Activated CD4-positive, alpha-beta T cell treated with anti-CD3 and anti-CD28 coated beads, Interleukin-2, amount 50 U/mL, for 48 hours (primary cell): Measurements from ENCODE around the gene SLC5A10.
"Not testable (repeated sequence)": the region's sequence is repeated elsewhere in the genome, so short reads cannot be mapped to it uniquely, and the experiment has no call there.

ENCODE experiments used
- DNase-seq, 2 experiments: peaks; one replicate each; pipeline ENCODE4 v3.0.0-alpha.2; 2020

Gene SLC5A10

DNA sequence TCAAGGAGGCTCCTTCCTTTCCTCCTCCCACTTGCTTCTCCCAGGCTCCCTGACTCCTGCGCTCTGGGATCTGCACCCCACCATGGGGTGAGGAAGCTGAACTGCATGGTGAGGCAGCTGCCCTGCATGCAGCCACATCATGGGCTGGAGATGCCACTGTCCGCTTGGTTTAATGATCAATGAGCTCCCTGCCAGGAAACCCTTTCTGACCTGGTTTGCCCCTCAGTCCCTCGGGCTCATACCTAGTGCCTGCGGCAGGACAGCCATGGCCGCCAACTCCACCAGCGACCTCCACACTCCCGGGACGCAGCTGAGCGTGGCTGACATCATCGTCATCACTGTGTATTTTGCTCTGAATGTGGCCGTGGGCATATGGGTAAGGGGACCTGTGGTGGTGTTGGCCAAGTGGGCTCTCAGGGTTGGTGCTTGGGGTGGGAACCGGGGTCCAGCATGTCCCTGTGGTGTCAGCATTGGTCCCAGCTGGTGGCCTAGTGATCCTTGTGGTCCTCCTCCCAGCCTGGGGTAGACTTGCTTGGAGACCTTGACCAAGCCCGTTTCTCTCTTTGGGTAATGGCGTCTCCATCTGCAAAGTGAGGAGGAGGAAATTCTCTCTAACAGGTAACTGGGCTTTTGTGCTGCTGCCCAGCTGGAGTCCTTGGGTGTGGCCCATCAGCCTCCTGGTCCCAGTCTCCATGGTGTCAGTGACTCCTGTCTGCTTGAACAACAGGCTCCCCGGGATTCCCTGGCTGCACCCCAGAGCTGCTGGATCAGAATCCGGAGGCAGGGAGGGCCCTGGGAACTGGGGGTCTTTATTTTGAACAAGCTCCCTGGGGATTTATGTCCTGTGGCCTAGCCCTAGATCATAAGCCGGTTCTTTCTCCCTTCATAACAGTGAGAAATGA lies at the start of gene SLC5A10:
SLC5A10 (plus strand) TSS at position 225 of the 902 bp plus-strand sequence; CDS start at position 266, 41 bp downstream.
- no peak for DNase-seq

DNA sequence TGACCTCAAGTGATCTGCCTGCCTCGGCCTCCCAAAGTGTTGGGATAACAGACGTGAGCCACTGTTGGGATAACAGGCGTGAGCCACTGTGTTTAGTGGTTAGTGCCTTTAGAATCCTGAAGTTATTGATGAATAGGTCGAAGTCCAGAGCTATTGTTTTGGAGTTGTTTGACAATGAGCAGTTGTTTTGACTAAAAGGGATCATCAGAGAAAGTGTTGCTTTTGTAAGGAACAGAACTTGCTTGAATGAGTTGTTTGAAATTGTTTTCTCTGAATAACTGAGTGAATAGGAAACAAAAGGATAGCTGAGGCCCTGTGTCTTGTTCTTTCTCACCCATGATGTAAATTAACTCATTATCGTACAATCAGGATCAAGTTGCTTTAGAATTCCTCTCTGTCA lies 47.5 kb upstream of the SLC5A10 start:
- DNase-seq: no peak

DNA sequence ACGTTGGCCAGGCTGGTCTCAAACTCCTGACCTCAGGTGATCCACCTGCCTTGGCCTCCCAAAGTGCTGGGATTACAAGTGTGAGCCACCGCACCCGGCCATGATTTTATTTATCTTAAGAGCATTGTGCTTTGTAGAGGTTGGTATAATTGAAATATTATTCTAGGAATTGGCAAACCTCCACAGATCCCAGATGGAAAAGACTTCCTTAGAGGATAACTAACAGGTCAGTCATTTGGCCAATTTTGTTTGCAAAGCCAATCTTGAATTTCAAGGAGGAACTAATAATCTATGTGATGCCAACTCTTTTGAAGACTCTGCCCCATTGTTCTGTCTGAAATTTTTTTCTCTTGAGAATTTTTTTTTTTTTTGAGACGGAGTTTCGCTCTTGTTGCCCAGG lies 46.7 kb upstream of the SLC5A10 start:
- DNase-seq: no peak

DNA sequence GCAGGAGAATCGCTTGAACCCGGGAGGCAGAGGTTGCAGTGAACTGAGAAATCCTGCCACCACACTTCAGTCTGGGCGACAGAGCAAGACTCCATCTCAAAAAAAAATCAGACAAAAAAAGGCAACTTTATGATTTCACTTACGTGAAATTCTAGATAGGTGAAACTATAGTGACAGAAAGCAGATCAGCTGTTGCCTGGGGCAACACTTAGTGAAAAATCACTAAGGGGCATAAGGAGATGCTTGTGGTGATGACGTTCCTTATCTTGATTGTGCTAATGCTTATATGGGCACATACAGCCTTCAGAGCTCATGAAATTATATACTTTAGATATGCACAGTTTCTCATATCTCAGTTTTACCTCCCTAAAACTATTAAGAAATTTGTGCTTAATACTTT lies 41.6 kb upstream of the SLC5A10 start:
- DNase-seq: no peak

DNA sequence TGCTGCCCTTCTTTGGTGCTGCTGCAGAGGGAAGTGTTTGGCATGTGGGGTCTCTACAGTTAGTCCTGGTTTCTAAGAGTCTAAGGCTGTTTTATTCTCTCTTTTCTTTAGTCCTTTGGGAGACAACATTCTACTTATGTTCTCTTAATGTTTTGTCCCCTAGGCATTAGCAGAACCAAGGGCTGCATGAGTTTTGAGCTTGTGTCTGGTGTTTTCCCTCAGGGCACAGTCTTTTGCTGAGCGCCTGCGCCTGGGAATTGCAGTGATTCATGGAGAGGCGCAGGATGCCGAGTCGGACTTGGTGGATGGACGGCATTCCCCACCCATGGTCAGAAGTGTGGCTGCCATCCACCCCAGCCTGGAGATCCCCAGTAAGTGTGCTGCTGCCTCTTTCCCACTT lies 41.1 kb upstream of the SLC5A10 start:
- DNase-seq: no peak

DNA sequence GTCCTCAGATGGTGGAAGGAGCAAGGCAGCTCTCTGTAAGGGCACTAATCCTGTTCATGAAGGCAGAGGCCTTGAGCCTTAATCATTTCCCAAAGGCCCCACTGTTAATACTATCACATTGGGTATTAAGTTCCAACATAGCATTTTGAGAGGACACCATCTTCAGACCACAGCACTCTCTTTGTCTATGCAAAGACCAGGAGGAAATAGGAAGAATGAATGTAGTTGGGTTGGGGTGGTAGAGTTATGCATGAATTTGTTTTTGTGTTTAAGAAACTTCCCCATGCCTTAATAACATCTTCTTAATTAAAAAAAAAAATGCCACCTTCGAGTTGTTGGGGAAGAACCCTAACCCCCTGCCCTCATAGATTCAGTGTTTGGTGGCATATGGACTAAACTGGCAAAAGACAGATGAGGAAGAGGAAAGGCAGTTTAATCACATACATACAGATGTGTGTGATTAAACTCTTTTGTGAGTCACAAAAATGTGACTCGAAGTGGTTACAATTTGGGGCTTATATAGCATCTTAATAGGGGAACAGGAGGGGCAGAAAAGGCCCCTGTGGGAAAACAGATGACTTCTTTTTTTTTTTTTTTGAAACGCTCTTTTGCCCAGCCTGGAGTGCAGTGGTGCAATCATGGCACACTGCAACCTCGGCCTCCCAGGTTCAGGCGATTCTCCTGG lies 35.0 kb upstream of the SLC5A10 start:
- no peak for DNase-seq

DNA sequence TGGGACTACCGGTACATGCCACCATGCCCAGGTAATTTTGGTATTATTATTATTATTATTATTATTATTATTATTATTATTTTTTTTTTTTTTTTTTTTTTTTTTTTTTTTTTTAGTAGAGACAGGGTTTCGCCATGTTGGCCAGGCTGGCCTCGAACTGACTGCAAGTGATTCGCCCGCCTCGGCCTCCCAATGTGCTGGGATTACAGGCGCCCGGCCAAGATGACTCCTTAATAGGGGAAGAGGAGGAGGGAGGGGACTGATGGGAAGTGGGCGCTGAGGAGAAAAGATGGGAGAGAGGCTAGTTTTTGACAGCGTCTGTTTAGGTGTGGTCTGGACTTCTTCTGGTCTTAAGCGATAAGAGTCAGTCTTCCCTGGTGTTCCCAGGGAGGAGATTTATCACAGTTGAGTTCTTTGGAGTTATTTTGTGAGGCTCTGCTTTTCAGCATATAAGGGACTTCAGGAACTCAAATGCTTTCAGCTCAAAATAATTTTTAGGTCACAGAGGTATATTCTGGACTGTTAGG lies 34.4 kb upstream of the SLC5A10 start:
- DNase-seq: no peak

DNA sequence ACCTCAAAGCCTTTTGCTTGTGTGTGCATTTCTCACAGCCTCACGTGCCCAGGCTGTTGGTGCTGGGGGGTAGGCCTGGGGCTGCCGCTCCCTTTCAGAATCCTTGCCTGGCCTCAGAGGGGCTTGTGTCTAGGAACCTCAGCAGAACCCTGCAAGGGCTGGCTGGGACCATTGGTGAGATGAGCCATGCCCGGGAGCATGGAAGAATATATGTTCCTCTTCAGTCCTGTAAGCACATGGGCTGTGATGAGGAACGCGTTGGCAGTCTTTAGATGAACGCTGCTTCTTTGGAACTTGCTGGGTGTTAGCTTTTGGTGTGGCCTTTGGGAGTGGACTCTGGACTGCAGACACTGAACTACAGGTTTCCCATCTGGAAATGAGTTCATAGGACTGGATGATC lies 32.0 kb upstream of the SLC5A10 start:
- no peak for DNase-seq

DNA sequence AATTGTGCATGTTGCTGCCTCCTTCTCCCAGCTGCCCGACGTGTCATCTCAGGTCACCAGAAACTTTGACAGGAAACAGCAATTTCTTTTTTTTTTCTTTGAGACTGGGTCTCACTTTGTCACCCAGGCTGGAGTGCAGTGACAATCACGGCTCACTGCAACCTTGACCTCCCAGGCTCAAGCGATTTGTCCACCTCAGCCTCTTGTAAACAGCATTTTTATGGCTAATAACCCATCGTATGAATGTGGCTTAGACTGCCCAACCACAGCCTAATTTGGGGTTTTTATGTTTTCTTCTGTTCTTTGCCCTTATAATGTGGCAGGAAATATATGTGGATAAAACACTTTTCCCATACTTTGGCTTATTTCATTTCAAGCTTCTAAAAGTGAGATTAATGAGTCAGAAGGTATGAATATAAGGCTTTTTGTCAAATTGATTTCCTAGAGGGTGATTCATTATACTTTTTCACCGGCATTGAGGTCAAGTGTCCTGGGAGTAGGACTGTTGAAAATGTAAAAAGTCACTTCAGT lies 31.0 kb upstream of the SLC5A10 start:
- no peak for DNase-seq

DNA sequence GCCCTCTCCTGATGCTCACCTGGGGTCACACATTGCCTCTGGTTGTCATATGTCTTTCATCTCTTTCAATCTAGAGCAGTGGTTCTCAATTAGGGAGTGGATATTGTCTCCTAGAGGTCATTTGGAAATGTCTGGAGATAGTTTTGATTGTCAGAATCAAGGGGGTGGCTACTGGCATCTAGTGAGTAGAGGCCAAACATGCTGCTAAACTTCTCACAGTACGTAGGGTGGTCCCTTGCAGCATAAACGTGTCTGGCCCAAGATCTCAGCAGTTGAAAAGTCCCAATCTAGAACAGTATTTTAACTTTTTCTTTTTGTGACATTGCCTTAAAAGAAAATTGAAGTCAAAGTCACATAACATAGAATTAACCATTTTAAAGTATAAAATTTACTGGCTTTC lies 30.5 kb upstream of the SLC5A10 start:
- DNase-seq: no peak

DNA sequence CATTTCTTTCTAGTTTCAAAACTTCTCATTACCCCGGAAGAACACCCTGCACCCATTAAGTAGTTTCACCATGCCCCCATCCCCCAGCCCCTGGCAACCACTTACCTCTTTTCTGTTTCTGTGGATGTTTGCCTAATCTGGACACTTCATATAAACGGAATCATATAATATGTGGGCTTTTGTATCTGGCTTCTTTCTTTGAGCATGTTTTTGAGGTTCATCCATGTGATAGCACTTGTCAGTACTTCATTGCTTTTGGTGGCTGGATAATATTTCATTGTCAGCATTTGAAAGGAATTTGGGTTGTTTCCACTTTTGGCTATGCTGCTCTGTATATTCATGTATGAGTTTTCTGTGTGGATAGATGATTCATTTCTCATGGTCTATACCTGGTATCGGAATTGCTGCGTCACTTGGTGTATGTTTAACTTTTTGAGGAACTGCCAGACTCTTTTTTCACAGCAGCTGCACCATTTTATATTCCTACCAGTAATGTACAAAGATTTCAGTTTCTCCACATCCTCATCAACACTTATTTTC lies 30.0 kb upstream of the SLC5A10 start:
- DNase-seq: peak; percentile 30 to 41

DNA sequence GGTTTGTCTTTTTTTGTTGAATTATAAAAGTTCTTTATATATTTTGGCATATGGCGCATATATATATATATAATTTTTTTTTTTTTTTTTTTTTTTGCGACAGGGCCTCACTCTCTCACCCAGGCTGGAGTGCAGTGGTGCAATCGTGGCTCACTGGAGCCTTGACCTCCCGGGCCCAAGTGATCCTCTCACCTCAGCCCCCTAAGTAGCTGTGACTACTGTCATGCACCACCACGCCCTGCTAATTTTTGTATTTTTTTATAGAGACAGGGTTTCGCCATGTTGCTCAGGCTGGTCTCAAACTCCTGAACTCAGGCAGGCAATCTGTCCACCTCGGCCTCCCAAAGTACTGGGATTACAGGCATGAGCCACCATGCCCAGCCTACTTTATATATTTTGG lies 29.4 kb upstream of the SLC5A10 start:
- not testable (repeated sequence) for DNase-seq

DNA sequence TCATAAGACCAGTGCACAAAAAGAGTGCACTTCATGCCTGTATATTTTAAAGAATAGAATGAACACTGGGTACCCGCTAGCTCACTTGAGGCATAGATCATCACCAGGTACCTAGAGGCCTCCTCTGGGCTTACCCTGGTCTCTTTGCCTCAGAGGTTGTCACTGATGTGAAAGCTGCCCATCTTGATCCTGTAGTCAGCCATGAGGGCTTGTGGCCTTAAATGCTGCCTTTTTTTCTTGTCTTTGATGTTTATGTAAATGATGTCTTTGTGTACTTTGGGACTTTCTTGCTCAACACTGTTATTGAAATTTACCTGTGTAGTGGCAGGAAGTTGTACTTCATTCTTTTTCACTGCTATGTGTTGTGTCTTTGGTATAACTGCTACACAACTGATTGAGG lies 26.8 kb upstream of the SLC5A10 start:
- DNase-seq: no peak

DNA sequence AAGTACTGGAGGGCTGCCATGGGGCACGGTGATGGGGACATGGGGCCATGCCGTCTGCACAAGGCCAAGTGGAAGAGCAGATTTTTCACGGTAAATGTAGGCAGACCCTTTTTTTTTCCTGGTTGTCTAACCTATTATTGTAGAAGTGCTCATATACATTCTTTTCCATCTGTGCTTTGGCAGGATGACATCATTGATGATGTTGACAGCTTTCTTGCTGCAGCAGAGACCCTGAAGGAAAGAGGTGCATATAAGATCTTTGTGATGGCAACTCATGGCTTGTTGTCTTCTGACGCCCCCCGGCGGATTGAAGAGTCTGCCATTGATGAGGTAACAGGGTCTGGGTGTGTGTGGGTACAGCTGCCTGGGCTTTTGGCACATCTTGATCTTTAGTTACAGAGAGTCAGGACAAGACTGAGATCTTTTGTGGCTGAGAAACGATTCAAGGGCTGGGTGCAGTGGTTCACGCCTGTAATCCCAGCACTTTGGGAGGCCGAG lies 23.3 kb upstream of the SLC5A10 start:
- no peak for DNase-seq

DNA sequence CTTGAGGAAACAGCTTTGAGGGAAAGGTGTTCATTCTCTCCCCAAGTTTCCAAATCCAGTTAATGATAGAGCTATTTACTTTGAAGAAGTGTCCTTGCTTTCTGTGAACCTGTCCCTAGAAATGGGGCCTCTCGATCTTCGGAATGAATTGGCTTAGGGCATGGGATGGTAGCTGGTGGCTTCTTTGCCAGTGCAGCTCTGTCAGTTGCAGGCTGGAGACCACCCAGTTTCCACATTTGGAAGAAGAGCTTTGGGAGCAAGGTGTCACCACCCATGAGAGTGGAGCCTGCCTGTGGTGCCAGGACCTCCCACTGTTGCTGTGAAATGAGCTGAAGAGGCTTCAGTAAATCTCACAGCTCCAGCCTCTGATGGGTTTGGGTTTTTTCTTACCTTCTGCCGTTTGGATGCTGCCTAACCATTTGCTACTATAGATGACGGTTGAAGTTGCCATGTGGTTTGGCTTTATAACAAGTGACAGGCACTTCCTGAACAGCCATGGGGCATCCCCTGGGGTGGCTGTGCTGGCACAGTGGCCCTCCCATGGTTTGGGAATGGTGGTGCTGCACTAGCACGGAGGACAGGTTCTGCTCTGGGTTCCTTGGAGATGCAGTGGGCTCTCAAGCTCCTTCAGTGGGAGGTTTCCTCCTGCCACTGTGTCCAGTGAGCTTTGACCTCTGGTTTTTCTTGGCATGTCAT lies 19.5 kb upstream of the SLC5A10 start:
- no peak for DNase-seq

DNA sequence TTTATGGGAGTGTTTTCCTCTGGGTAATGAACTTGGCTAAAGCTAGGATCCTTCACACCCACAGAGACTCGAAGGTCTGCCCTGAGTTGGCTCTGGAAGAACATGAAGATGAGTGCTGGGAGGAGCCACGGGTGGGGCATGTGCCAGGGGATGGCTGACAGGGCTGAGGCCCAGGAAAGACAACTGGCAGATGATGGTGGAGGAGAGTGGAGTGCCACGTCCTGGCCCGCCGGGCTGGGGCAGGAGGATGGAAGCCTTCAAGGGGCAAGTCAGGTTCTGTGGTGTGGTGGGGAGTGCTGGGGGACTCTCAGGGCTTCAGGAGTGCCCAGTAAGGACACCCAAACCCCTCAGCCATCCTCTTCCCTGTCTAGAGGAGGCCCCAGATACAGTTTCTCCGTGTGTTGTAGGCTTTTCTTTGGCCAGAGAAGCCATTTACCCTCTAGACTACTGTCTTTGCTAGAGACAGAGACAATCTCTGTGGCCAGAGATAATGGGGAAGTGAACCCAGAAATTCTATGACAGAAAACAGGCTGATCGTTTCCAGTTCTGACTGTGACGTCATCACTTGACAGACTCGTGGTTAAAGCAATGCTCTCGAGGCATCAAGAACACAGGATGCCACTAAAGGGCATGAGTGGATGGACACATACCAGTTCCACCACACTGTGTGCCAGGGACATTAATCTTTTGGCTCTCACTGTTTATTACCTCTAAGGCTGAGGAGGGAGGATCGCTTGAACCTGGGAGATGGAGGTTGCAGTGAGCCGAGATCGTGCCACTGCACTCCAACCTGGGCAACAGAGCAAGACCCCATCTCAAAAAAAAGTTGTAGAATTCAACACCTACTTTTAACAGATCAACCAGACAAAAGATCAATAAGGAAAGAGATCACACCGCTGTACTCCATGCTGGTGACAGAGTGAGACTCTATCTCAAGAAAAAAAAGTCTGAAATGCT lies 18.6 kb upstream of the SLC5A10 start:
- DNase-seq: no peak

DNA sequence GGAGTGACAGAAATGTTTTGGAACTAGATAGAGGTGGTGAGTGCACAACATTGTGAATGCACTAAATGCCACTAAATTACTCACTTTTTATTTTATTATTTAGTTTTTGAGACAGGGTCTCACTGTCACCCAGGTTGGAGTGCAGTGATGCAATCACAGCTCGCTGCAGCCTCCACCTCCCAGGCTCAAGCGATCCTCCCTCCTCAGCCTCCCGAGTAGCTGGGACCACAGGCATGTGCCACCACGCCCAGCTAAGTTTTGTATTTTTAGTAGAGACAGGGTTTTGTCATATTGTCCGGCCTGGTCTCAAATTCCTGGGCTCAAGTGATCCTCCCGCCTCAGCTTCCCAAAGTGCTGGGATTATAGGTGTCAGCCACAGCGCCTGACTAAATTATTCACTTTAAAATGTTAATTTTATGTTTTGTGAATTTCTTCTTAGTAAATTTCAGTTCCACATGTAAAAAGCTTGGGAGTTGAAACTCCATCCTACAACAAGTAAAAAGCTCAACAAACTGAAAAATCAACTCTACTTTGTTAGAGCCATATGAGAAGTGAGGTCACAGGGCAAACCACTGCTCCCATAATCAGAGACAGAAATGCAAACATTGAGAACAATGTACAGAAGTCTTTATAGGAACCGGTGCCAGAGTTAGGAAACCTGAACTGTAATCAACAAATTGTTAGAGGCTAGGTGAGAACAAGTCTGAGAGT lies 13.8 kb upstream of the SLC5A10 start:
- DNase-seq: no peak

DNA sequence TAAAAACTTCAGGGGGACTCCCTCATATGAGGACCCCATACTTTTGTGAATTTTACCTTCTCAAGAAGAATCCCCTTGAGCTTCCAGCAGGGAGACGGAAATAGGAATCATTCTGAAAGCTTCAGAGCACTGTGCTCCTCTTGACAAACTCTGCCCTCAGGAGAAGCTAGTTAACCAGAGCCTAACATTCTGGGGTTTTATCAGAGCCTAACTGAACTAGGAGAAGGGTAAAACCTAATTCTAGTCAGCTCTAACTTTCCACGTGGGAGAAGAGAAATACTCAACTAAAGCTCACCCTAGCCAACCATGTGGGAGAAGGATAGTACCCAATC lies 13.3 kb upstream of the SLC5A10 start:
- DNase-seq: no peak

DNA sequence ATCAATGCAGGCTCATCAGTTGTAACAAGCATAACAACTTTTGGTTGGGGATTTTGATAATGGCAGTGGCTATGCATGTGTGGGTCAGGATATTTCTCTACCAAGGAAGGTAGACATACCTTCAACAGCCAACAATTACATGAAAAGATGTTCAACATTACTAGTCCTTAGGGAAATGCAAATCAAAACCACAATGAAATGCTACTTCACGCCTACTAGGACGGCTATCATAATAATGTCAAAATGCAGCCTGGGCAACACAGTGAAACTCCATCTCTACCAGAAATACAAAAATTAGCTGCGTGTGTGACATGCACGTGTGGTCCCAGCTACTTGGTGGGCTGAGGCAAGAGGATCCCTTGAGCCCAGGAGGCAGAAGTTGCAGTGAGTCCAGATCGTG lies 7.3 kb upstream of the SLC5A10 start:
- no peak for DNase-seq

DNA sequence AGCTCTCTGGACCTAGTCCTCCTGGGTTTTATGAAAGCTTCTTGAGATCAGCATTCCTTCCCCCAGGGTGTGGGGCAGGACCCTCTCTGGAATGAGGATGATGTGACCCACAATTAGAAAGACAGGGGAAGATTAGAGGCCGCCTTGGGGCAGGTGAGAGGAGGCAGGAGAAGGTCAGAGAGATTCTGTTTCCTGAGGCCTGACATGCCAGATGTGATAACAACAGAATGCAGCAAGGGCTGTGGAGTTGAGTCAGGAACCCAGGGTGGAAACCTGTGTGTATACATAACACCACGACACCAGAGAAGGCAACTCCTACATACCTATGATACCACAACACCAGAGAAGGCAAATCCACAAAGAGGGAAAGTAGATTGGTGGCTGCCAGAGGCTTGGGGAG lies 5.4 kb upstream of the SLC5A10 start:
- no peak for DNase-seq

DNA sequence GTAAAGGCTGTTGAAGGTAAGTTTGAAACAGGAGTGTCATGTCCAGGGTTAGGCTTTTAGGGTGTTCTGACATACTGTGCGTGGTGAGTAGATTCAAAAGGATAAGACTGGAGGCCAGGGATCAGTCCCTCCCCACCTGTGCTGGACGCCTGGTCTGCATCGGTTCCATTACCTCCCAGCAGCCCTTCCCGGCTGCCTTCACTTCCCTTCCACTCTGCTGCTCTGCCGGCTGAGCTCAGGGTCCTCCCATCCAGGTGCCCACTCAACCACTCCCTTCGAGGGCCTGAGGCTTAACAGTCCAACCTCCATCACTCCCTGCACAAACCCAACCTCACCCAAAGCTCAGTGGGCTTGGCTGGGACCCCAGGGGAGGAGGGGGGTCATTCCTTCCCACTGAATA lies 4.1 kb upstream of the SLC5A10 start:
- DNase-seq: no peak
